GM12874 (cell line): ENCODE measurements around the gene CYP26B1.

Source experiments
- TF ChIP-seq, protein P1 (sequence below): IDR thresholded peaks from 2 replicates; pipeline ENCODE4 v1.5.1; 2011; ENCODE audit warnings: low read depth, mild to moderate bottlenecking, control low read depth, low read length, moderate library complexity; ENCODE audit not compliant: insufficient read depth

Gene CYP26B1

DNA sequence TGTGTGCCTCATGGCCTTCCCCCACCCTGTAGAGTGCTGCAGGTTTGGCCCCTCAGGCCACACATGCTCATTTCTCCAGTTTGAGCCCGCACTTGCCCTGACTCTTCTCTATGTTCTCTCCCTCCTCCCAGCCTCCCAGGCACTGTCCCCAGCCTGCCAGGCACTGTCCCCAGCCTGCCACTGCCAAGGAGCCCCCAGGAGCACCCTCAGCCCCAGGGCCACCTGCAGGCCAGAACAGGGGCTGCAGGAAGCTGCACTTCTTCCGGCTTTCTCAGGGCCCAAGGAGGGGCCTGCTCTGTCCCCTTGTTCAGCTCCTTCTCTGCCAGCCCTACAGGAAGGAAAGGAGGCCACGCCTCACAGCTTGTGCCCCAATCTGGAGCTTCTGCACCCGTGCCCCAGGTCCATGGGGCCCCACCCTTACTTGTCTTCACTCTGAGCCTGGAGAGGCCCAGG, 31.6 kb downstream of the CYP26B1 start:
- TF ChIP-seq, protein P1, sequence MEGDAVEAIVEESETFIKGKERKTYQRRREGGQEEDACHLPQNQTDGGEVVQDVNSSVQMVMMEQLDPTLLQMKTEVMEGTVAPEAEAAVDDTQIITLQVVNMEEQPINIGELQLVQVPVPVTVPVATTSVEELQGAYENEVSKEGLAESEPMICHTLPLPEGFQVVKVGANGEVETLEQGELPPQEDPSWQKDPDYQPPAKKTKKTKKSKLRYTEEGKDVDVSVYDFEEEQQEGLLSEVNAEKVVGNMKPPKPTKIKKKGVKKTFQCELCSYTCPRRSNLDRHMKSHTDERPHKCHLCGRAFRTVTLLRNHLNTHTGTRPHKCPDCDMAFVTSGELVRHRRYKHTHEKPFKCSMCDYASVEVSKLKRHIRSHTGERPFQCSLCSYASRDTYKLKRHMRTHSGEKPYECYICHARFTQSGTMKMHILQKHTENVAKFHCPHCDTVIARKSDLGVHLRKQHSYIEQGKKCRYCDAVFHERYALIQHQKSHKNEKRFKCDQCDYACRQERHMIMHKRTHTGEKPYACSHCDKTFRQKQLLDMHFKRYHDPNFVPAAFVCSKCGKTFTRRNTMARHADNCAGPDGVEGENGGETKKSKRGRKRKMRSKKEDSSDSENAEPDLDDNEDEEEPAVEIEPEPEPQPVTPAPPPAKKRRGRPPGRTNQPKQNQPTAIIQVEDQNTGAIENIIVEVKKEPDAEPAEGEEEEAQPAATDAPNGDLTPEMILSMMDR, result no peak

DNA sequence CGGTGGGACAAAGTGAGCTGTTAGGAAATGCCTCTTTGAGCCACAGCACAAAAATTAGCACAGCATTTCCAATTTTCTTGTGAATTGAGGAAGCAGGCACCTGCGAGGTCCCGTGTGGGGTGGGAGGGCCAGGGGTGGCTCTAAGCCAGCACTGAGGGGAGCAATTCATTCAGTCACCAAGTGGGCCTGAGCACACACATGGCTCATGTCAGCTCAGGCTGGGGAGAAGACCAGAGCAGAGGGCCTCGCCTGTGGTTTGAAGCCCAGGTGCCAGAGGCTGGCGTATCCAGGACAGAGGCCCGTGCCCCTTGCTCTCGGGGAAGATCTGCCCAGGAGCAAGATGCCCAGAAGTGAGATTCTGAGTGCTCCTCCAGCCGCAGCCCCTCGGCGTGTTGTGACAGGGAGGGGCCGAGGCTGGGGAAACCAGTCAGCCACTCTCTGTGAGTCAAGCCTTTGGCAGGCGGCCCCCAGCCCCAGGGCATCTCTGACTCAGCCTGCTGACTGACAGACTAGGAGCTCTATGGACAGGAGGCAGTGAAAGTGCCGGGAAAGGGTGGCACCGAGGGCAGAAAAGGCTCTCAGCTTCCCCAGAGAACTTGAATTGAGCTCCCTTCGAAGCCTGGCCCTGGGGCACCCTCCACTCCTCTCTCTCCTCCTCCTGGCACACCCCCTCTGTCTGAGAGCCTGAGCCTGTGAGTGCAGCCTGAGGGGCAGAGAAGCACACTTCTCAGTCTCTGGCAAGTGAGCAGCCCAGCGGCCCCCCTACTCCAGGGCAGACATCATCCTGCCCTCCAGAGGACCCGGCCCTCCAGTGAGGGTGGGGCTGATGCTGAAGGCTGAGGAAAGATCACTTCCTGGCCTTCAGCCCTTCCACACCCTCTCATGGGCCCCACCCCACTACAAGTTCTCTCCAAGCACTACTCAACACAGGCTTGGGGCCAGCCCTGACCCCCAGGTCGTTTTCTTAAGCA, 32.3 kb downstream of the CYP26B1 start:
- TF ChIP-seq, protein P1, result no peak

GRCh38 chr2:72114693-72115051, 33.0 kb downstream of the CYP26B1 start:
- TF ChIP-seq, protein P1, result no peak

DNA sequence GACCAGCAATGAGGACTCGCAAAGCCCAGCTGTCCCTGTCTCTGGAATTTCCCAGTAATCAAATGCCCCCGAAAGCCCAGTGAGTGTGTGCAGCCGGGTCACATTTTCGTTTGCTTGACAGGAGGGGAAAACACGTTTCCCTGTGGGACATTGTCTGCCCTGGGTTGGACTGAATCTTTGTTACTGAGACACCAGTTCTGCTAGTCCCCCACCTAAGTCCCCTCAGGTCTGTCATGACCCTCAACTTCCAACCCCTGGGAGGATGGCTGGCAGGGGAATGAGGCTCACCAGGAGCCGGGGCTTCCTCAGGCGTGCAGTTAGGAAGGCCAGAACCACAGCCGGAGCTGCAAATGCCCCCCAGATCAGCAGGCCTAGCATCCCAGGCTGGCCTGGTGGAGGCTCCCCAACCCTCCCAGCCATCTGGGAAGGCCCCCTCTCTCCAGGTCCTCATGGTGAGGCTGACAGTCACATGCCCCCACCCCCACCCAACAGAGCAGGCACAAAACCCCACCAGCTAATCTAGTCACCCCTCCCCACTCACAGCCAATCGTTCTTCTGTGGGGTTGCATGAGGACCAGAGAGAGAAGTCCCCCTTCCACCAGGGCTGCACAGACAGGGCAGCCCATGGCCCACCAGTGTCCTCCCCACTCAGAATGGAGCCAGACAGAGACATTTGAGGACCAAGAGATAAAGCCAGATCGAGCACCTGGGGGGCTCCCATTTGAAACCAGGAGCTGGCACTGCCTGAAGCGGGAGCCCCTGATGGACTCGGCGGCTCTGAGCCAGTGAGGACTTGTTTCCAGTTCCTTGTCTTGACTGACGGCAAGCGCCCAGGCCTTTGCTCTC, 33.6 kb downstream of the CYP26B1 start:
- TF ChIP-seq, protein P1, result no peak

DNA sequence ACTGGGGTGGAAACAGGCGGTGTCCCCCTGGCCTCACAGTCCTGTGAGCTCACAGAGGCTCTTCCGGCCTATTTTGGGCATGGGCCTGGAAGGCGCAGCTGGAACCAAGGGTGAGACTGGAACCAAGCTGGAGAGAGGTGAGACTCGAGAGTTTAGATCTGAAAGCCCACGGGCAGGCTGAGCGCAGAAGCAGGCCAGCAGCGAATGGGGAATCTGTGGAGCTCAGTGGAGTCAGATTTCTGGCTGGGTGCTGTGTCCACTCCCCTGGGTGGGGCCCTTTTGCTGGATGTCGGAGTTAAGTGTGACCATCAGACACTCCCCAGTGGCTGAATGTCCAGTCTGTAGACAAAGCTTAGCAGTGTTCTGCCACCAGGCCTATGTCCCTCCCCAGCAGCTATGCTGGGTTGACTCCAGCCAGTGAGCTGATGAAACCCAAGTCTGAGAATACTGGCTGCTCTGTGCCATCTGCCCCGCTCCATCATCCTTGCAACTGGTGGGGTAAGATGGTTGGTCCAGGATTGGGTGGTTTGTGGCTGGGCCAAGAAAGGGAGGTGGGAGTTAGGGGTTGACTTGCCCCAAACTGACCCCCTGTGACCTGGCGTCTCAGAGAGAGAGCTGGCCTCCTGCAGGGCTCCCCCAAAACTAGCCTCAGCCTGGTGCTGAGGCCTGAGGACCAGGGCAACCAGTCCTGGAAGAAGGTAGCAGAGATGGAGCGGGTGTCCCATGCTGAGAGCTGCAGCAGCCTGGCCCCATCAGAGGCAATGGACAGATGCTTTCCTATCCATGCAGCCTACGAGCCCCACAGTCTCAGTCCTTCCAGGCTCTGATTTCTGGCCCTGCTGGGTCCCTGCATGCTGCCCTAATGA, 34.4 kb downstream of the CYP26B1 start:
- TF ChIP-seq, protein P1, result no peak

DNA sequence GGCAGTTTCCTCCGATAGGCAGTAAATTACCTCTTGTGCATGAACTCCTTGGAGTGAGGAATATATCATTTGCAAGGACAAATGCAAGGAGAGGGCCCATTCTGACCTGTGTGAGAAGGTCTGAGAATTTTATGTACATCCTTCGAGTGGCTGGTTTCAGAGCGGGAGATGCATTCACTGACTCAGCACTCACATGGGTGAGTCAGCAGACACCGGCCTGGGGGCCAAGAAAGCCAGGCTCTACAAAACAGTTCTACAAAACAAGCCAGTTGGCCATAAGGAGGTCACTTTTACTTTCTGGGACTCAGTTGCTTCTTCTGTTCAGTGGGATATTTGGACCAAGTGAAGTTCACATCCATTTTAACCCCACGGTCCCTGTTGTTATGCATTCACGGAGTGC, 35.3 kb downstream of the CYP26B1 start:
- TF ChIP-seq, protein P1, result no peak
